BJ (cell line): ENCODE measurements around the gene ASCL5. TPM values are rescaled to one million over a fixed set of nuclear protein-coding genes. Genes with fewer than 3 reads are reported as not detected.
A peak's percentile ranks its signal among the peaks of the same experiment; 100 is the strongest.

Experiments used
- CTCF ChIA-PET: fragments of 350-600 bp; formaldehyde crosslinking; extraction: SDS; loops from one replicate; lab custom pipeline; 2021; ENCODE audit warnings: antibody characterized with exemption, inconsistent platforms; lab: Yijun Ruan, JAX
- POLR2A ChIA-PET: fragments of 300-600 bp; sonication (Branson Sonifier 250); formaldehyde crosslinking; extraction: SDS; loops from one replicate; lab custom pipeline; 2021; ENCODE audit warnings: antibody characterized with exemption; lab: Charles Lee
- DNase-seq: peaks from one replicate; pipeline ENCODE4 v3.0.0-alpha.2; 2011; ENCODE audit warnings: low read depth
- H3K27me3 ChIP-seq: 2 replicates; pipeline ENCODE4 v1.6.0; 2011; ENCODE audit warnings: low read length; ENCODE audit not compliant: control insufficient read depth, insufficient read depth
- H3K36me3 ChIP-seq: 2 replicates; pipeline ENCODE4 v1.5.1; 2011; ENCODE audit warnings: low read length; ENCODE audit not compliant: control insufficient read depth, insufficient read depth
- H3K4me3 ChIP-seq: 2 replicates; pipeline ENCODE4 v1.5.1; 2011; ENCODE audit warnings: low read depth, mild to moderate bottlenecking, control low read depth, low read length
- polyA plus RNA-seq: library from polyadenylated mRNA; depleted of rRNA; stranded (reverse); fragments of >200 nt; gene quantifications from 2 replicates; pipeline ENCODE4 v1.2.3, GENCODE V29; 2011
- TF ChIP-seq, protein P1 (sequence below): IDR thresholded peaks from 2 replicates; pipeline ENCODE4 v1.5.1; 2011; ENCODE audit warnings: low read depth, mild to moderate bottlenecking, control low read depth, inconsistent platforms, low read length, moderate library complexity; ENCODE audit not compliant: insufficient read depth

The ASCL5 gene
- polyA plus RNA-seq, 1 experiment: 0.06 TPM

DNA sequence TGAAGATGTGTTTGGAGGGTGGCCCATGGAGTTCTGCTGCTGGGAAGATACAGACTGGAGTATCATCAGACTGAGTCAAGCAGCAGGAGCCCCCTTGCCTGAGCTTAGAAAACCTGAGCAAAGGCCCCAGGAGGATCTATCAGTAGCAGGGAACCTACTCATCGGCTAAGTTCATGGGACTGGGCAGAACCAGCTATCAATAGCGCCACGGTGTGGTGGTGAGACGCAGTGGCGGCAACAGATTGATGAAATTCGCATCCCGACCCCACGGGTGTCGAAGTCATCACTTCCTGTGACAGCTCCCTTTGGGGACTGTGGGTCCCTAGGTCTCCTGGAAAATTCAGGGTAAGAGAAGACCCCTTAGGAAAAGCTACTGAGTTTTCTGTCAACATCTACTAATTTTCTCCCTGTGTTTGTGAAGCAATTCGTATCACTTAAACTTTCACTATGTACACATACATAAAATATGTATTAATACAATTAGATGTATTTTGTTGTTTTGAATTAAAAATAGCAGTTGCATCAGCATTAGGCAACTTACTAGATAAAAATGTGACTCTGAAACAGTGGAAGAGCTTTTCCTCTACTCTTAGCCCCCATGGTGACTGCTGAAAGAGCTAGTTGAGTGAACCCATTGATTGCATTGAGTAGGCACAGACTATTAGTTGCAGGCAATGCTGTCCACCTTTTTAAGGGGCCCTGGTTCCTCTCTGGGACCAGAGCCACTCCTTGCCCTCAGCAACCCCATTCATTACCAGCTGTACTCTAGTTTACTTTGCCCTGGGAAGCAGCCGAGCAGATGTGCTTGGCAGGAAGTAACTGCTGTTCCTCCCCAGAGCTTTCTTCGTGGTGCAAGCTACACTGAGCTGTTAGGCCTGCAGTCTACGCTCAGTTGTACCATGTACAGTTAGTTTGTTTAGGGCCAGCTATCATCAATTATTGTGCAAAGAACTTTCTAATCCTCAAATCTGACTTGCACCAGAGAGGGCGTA lies 7.5 kb downstream of the ASCL5 start:
- H3K27me3 ChIP-seq: peaks cover 10% of the 10 kb centered on the region
- TF ChIP-seq, protein P1, sequence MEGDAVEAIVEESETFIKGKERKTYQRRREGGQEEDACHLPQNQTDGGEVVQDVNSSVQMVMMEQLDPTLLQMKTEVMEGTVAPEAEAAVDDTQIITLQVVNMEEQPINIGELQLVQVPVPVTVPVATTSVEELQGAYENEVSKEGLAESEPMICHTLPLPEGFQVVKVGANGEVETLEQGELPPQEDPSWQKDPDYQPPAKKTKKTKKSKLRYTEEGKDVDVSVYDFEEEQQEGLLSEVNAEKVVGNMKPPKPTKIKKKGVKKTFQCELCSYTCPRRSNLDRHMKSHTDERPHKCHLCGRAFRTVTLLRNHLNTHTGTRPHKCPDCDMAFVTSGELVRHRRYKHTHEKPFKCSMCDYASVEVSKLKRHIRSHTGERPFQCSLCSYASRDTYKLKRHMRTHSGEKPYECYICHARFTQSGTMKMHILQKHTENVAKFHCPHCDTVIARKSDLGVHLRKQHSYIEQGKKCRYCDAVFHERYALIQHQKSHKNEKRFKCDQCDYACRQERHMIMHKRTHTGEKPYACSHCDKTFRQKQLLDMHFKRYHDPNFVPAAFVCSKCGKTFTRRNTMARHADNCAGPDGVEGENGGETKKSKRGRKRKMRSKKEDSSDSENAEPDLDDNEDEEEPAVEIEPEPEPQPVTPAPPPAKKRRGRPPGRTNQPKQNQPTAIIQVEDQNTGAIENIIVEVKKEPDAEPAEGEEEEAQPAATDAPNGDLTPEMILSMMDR: peak; percentile 47
- no peak for DNase-seq
- CTCF ChIA-PET: interaction anchor here (0.6 to 2.5 kb wide), 12 partner anchors 8 to 147 kb away, joined by 3 to 21 read pairs (median 4); no protein-coding TSS in a partner anchor
- H3K4me3 ChIP-seq: no peak overlapping the region
- POLR2A ChIA-PET: no interaction called here
- H3K36me3 ChIP-seq: no peaks in the 10 kb centered on the region

DNA sequence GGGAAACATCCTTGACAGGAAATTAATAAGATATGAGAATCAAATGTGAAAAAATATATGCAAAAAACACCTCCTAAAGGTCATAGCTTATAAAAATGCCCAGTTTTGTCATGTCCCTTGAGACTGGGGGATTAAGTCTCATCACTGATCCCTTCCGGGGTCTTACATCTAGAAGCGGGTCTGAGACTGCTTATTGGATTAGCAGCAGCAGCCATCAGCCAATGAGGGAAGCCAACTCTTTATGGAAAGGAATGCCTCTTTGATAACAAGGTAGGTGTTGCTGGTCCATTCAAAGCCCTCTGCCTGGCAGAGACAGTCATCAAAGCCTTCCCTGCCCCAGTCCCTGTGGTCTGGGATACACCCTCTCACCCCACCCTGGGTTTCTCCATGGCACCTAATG lies 10.9 kb downstream of the ASCL5 start:
- Histone ChIP-seq H3K36me3 (no peaks in the 10 kb centered on the region), H3K27me3 (peaks cover 1% of the 10 kb centered on the region; the same call in 1 of the 2 replicates), H3K4me3 (no peak overlapping the region)
- TF ChIP-seq, protein P1: no peak
- no peak for DNase-seq
- CTCF ChIA-PET: interaction anchor here (0.8 to 5.1 kb wide), 4 partner anchors 21 to 144 kb away, joined by 3 to 58 read pairs (median 3); no protein-coding TSS in a partner anchor
- POLR2A ChIA-PET: no interaction called here

DNA sequence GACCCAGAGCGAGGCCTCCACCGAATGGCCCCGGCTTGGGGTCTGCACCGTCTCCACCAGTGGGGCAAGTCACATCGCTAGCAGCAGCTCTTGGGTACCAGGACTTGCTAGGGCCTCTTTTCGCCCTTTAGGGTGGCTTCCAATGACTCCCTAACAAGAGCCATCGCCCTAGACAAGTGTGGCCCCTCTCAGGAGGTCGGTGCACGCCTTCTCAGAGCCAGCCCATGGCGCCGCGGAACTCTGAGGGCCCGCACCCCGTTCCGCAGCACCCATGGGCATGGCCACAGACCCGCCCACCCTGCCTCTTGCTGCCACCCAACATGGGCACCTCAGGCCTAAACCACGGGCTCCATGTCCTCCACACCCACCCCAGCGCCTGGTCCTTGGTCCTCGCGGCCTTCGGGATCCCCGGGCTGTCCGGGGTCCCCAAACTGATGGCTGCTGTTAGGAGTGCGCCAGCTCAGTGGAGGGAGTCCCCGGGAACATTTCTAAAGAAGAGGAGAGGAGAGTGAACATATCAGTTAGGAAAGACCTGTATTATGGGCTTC lies 11.5 kb downstream of the ASCL5 start:
- DNase-seq: no peak
- TF ChIP-seq, protein P1: no peak
- ChIA-PET CTCF (interaction anchor here (0.8 to 5.1 kb wide), 6 partner anchors 10 to 144 kb away, joined by 3 to 58 read pairs (median 10); partner anchors contain the start of gene ASCL5), POLR2A (no interaction called here)
- no peaks in the 10 kb centered on the region for H3K36me3 ChIP-seq
- no peak overlapping the region for H3K4me3 ChIP-seq
- peaks cover 3% of the 10 kb centered on the region; the same call in 1 of the 2 replicates for H3K27me3 ChIP-seq

DNA sequence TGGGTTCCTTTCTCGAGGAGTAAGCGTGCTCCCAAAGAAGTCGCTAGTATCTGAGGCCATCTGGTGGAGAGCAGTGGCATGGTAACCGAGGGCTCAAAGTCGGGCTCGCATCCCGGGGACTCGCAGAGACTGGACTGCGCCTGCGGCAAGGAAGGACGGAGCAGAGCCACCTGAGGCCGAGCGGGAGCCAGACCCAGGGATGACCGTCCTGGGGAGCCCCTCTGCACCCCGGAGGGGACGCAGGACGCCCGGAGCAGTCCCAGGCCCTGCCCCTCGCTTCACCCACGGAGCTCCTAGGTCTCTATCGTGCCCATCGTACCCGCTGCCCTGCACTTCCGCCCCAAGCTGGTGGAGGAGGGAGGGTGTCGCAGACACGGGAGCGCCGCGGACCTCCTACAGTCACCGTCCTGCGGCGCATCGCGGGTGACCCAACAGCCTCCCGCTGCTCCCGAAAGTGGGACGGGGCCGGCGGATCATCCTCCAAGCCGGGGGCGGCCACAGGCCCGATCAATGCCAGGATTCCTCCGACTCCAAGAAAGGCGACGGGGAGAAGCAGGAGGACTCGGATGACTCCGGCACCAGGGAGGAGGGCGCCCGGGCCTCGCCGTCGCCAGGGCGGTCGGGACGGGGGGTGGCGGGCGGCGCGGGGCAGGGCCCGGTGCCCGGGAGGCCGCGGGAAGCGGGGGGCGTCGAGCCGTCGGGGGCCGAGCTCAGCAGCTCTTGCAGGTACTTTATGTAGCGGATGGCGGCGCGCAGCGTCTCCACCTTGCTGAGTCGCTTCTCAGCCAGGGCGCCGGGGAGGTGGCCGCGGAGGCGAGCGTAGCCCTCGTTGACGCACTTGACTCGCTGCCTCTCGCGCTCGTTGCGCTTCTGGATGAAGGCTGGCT lies 12.5 kb downstream of the ASCL5 start:
- H3K27me3 ChIP-seq: peaks cover 3% of the 10 kb centered on the region; the same call in 1 of the 2 replicates
- ChIA-PET POLR2A (no interaction called here), CTCF (interaction anchor here (0.7 to 5.1 kb wide), 12 partner anchors 8 to 162 kb away, joined by 3 to 58 read pairs (median 5); partner anchors contain the start of gene ASCL5)
- peak; percentile 61 for DNase-seq
- no peaks in the 10 kb centered on the region for H3K36me3 ChIP-seq
- peak overlapping the region; percentile 58 for H3K4me3 ChIP-seq
- TF ChIP-seq, protein P1: peak; percentile 92
